ENCODE data around the gene CCT5.
"Not testable (repeated sequence)": the region's sequence is repeated elsewhere in the genome, so short reads cannot be mapped to it uniquely, and the experiment has no call there.

Gene CCT5

DNA sequence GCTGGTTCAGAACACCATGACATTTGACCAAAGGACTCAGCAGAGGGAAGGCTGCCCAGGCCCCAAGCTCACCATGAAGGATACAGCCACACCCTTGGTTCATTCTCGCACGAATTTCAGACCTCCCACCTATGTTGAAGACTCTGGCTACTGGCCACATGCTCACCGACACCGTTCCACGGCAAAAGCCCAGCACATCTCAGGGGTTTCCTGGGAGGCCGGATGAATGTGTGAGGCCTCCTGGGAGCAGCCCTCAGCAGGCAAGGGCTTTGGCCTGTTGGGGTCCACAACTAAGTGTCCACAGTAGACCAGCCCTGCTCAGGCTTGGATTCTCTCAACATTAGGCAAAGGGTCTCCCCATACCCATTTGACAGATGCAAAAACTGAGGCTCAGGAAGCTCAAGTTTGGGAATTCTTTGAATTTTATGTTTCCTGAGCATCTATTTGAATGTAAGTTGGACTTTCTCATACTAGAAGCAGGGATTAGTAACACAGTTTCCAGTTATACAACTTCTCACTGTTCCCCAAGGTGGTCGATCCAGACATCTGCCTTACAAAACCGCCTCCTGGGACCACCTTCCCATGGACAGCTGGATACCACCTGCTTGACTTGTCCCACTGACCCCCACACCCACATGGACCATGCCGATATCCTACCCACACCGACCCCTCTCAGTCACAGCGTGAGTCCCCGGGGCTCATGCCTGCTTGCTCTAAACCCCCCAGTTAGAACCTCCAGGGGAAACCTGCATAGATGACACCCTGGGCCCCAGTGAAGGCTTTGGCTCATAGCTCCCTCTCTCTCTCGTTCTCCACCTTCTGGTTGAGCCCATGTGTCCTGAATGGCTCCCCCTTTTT is 27.9 kb downstream of the CCT5 start:
- no peak for DNase-seq

- no peak for DNase-seq
Measured at GRCh38 chr5:10278658-10279279, 28.7 kb downstream of the CCT5 start.

- no peak for DNase-seq
Measured at GRCh38 chr5:10279328-10279727, 29.2 kb downstream of the CCT5 start.

DNA sequence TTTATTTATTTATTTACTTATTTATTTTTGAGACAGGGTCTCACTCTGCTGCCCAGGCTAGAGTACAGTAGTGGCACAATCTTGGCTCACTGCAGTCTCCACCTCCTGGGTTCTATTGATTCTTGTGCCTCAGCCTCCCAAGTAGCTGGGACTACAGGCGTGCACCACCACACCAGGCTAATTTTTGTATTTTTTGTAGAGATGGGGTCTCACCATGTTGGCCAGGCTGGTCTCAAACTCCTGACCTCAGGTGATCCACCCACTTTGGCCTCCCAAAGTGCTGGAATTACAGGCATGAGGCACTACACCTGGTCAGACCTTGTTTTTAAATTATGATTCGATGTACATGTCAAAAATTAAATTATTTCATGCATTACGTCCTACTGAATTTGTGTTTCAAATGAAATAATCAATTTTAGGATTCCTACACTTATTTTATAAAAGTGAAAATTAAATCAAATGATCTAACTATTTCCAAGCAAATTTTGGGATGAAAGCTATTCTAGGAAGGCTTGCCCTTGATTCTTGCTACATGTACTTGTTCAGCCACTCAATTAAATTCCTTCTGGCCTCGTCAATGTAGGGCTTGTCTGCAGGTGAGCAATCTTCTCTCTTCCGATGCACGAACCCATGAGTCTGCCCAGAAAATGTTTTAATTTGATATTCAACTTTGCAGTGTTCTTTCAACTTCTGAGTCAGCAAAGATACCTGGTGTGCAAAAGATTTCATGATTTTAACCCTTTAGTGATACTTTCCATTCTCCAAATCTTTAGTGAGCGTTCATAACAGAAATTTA is 30.0 kb downstream of the CCT5 start:
- no peak for DNase-seq

DNA sequence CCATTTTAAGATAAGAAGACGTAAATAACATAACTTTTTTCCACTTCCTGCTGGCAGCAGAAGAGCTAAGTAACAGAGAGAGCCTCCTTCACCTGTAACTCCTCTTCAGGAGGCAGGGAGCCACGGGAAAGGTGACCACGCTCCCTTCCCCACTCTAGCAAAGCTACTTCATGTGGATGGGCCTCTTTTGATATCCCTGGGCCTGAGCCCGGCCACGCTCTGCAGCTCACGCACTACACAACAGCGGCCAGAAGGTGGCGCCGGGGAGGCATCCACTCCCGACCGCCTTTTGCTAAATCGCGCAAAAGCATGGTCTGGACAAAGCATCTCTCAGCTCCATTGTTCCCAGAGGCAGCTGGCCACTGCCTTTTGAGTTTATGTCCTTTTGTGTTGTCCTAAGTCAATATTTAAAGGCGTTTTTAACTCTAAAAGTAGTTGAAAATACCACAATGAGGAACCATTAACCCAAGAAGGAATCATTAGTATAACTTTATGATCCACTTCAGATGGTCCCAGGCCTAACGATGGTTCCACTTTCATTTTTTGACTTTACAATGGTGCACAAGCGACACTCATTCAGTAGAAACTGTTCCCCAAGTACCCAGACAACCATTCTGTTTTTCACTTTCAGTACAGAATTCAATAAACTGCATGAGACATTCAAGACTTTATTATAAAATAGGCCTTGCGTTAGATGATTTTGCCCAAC is 34.0 kb downstream of the CCT5 start:
- peak; percentile 96 for DNase-seq

DNA sequence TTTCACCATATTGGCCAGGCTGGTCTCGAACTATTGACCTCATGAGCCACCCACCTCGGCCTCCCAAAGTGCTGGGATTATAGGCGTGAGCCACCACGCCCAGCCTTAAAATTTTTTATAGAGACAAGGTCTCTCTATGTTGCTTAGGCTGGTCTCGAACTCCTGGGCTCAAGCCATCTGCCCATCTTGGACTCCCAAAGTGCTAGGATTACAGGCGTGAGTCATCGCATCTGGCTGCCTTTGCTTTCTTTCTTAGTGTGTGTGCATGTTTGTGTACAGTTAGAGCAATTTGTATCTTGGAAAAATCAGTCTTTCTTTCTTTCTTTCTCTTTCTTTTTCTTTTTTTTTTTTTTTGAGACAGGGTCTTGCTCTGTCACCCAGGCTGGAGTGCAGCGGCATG is 35.3 kb downstream of the CCT5 start:
- DNase-seq, result not testable (repeated sequence)

GRCh38 chr5:10286162-10286861 is 36.2 kb downstream of the CCT5 start:
- DNase-seq, result no peak

DNA sequence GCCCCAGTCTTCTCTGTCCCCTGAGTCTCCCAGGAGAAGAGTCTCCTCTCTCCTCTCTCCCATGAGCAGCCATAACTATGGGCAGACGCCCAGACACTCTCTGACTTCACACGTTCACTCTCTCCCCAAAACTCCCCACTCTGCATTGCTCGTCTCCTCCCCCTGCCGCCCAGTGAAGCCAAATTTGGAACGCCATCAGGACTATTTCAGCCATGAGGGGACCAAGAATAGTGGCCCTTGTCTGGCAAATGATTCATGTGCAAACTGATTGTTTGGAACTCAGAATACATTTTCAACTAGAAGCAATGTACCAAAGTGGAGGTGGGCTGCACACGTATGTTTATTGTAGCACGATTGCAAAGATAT is 36.8 kb downstream of the CCT5 start:
- DNase-seq, result no peak

DNA sequence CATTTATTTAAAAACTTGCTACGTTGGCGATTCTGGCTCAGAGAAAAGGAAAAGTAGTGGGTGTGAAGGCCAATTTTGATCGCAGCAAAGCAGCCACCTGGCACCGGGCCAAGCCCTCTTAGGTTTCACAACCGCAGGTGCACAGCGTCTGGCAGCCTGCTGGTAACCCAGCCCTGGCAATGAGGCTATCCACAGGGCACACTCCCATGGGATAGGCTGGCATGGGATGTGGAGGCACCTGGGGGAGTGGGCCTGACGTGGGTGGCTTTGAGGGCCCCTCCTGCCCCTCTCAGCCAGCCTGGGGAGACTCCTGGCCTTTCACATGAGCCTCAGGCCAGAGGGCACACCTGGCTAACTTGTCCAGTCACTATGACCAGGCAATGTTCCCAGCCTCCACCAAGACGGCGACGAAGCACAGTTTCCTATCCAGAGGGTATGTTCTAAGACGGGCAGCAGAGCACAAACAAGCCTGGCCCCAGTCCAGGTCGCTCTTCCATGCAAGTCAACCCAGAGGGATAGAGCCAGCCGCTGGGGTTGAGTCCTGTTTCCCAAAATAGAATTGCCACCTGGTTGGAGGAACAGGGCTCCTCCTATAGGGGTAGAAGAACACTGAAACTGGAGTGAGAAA is 38.6 kb downstream of the CCT5 start:
- DNase-seq, result peak; percentile 98

GRCh38 chr5:10289353-10289752 is 39.3 kb downstream of the CCT5 start:
- DNase-seq, result peak; percentile 50

GRCh38 chr5:10289991-10290390 is 39.9 kb downstream of the CCT5 start:
- DNase-seq, result no peak

GRCh38 chr5:10290438-10290837 is 40.4 kb downstream of the CCT5 start:
- DNase-seq, result no peak

DNA sequence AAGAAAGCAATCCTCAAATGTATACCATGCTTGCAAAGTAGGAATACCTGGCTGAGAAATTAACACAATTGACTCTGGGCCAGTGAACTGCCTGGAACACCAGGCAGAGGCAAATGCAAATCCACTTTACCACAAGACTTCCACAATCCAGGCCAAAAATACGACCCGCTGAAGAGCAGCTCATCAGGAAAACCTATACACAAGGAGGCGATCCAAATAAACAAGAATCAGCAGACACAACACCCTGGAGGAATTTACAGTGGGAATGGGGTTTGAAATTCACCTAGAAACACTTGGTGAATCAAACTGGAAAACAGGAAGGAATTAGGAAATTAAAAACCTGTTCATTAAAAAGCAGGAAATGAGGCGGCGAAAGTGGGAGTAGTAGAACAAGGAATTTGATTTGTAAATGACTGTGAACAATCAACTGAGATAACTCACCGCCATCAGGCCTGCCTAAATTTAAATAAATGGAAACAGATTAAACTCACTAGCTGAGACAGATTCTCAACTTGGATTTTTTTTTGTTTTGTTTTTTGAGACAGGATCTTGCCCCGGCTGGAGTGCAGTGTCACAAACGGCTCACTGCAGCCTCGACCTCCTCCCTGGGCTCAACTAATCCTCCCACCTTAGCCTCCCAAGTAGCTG is 41.7 kb downstream of the CCT5 start:
- DNase-seq, result no peak

DNA sequence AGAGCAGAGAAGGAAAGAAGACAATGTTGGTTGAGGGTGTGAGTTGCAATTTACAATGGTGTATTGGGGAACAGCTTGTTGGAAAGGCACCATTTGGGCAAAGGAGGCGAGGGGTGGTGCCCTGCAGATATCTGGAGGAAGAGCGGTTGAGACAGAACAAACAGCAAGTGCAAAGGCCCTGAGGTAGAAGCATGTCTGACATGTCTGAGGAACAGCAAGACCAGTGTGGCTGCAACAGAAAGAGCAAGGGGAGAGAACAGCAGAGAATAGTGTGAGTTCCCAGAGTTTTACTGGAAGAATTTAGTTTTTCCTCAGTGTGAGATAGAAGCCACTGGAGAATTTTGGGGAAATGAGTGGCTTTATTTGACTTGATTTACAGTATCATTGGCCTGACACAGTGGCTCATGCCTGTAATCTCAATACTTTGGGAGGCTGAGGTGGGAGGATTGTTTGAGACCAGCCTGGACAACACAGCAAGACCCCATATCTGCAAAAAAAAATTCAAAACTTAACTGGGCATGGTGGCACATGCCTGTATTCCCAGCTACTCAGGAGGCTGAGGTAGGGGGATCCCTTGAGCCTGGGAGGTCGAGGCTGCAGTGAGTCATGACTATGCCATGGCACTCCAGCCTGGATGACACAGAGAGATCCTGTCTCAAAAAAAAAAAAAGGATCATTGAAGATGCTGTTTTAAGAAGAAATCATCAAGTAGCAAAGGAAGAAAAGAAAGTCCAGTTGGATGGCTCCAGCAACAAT is 44.0 kb downstream of the CCT5 start:
- no peak for DNase-seq

DNA sequence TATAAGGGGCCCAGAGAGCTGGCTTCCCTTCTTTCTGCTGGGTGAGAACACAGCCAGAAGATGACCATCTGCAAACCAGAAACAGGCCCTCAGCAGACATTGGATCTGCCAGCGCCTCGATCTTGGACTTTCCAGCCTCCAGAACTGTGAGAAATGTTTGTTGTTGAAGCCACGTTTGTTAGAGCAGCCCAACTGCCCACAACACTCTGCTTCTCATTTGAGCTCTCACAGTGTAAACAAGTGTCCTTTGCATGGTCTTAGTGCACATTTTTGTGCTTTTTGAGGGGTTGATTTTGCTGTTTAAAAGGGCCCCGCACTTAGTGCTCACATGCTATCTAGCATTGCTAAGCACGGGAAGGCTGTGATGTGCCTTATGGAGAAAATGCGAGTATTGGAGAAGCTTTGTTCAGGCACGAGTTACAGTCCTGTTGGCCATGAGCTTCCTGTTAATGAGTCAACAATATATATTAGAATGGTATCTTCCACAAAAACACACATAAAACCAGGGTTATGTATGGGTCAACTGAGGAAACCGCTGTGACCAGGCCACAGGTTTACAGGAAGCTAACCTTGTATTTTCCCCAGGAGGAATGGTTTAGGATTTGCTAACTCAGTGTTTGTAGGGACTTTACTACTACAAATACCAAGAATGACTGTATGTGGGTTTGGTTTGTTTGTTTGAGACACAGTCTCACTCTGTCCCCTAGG is 45.7 kb downstream of the CCT5 start:
- DNase-seq, result no peak

DNA sequence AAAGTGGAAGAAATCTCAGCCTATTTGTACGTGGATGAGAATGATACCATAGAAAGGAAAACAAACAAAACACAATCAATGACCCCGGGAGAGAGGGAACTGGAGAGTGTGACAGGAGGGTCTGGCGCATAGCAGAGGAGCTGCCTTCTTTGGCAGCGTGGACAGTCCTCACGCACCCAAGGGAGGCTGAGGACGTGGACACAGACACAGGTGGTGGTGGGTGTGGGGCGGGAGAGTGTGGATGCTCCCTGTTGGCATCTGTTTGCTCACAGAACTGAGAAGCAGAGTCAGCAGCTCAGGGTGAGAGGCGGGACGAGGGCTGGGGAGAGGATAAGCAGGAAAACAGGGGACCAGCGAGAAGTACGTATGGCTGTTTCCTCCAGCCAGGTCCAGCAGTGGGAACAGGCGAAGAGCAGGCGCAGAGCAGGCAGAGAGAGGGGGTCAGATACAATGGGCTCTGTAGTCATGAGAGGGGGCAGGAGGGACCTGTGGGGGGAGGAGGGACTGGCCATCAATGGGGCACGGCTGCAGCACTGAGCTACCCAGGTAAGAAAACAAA is 47.6 kb downstream of the CCT5 start:
- DNase-seq, result no peak

DNA sequence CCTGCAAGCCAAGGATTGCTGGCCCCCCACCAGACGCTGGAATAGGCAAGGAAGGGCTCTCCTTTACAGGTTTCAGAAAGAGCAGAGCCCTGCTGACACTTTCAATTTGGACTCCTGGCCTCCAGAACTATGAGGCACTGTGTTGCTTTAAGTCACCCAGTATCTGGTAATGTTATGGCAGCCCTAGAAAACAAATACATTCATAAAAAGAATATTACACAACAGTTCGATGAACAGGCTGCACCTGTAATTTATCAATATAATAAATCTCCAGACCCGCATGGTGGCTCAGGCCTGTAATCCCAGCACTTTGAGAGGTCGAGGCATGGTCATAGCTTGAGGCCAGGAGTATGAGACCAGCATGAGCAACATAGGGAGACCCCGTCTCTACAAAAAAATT is 50.2 kb downstream of the CCT5 start:
- DNase-seq, result no peak

DNA sequence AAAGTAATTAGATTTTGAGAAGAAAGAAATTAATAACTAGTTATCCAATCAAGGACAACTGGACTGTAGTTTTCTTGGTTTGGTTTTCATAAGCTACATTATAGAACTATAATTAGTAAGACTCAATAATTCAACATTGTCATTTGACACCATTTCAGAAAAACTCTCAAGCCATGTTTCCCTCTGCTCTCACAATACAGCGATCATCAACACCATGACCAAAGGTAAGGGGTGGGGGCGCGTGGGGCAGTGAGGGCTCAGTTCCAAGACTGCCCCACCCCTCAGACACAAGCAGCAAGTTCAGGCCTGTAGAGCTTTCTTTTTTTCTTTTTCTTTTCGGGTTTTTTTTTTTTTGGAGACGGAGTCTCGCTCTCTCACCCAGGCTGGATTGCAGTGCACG is 51.2 kb downstream of the CCT5 start:
- DNase-seq, result no peak

DNA sequence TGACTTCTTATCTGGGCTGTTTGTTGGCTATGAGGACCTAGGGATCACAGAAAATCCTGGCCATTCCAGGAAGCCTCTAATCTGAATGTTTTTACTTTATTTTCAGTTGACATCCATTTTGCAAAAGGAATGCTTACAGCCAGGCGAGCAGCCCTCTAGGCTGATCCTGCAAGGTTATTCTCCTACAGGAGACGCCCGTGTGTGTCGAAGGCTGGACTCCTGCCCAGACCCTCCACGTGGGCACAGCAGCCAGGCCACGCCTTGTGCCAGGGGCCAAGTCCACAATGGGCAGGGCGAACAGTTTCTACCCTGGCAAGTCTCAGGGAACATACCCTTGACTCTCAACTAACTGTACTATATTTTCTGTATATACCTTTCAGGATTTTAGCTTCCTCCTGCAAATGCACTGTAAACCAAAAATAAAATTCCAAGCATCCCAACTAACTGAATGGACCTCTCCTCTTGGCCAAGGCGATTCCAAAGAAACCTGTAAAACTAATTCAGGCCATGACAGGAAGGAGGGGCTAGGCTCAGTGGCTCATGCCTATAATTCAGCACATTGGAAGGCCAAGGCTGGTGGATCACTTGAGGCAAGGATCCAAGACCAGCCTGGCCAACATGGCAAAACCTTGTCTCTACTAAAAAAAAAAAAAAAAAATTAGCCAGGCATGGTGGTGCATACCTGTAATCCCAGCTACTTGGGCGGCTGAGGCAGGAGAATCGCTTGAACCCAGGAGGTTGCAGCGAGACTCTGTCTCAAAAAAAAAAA is 51.9 kb downstream of the CCT5 start:
- no peak for DNase-seq
